Upper lobe of left lung (tissue), 6 donors: ENCODE results near the gene TBRG1. TPM values are rescaled to one million over a fixed set of nuclear protein-coding genes. Genes with fewer than 3 reads are reported as not detected.

ENCODE experiments used
- ATAC-seq, 2 donors: fragments of 200-7000 bp; cut with Tn5 transposase; one replicate each; pipeline ENCODE4 v1.9.1; 2022; ENCODE audit warnings: mild to moderate bottlenecking in 2 of 2, moderate library complexity in 2 of 2; ENCODE audit not compliant: low FRiP score in 2 of 2
- DNase-seq, 2 donors: peaks; one replicate each; pipeline ENCODE4 v3.0.0-alpha.2; 2019 to 2020
- H3K27ac ChIP-seq, 4 donors: fragments of 200-600 bp; sonication (generic); one replicate each; pipeline ENCODE4 v1.5.1; 2016 to 2019
- H3K27me3 ChIP-seq, 4 donors: fragments of 200-600 bp; sonication (generic); one replicate each; pipeline ENCODE4 v1.5.1; 2017 to 2019
- H3K36me3 ChIP-seq, 4 donors: fragments of 200-600 bp; sonication (generic); one replicate each; pipeline ENCODE4 v1.5.1; 2016 to 2019
- H3K4me1 ChIP-seq, 4 donors: fragments of 200-600 bp; sonication (generic); one replicate each; pipeline ENCODE4 v1.5.1; 2018 to 2019
- H3K4me3 ChIP-seq, 4 donors: fragments of 200-600 bp; sonication (generic); one replicate each; pipeline ENCODE4 v1.5.1; 2017 to 2019; ENCODE audit warnings: mild to moderate bottlenecking in 2 of 4, moderate library complexity in 1 of 4
- H3K9me3 ChIP-seq, 4 donors: fragments of 200-600 bp; sonication (generic); one replicate each; pipeline ENCODE4 v1.5.1; 2018 to 2019
- CTCF ChIP-seq, 6 experiments: fragments of 450-650 bp in 4 of 6; fragments of 200-600 bp in 2 of 6; sonication (generic) in 2 of 6; IDR thresholded peaks; one replicate each; pipeline ENCODE4 v1.5.1; 2016 to 2019; ENCODE audit warnings: antibody characterized with exemption in 6 of 6
- EP300 ChIP-seq, 4 donors: sonication (generic); formaldehyde crosslinking; IDR thresholded peaks; one replicate each; pipeline ENCODE4 v1.5.1; 2017; ENCODE audit warnings: antibody characterized with exemption in 4 of 4, control low read depth in 2 of 4
- POLR2A ChIP-seq, 4 donors: fragments of 450-650 bp; IDR thresholded peaks; one replicate each; pipeline ENCODE4 v1.5.1; 2016 to 2017; ENCODE audit warnings: antibody characterized with exemption in 4 of 4, mild to moderate bottlenecking in 2 of 4
- POLR2AphosphoS5 ChIP-seq, 2 donors: sonication (generic); formaldehyde crosslinking; IDR thresholded peaks; one replicate each; pipeline ENCODE4 v1.5.1; 2017; ENCODE audit warnings: antibody characterized with exemption in 2 of 2
- WGBS, 2 donors: methylation state at CpG; one replicate each; pipeline ENCODE4 v1.1.5; 2017 to 2018; 5-methylcytosine and 5-hydroxymethylcytosine counted together
- total RNA-seq, 6 donors: library from RNA; depleted of rRNA in 4 of 6; stranded (reverse); fragments of >200 nt in 4 of 6; gene quantifications; one replicate each; pipeline versions ENCODE4 v1.1.0 to v1.2.1, GENCODE V29; 2016 to 2021
- donor health status: DM: no; HTN: no; CAD: no; lungs with moderate emphysema.
- donor health status: DM: no; HTN: yes; CAD: no; lungs with severe emphysema.

The TBRG1 gene
- total RNA-seq, 6 donors from 2014 or later = 42.3 to 66.6 (median 47.1) TPM

- H3K36me3 ChIP-seq = peaks cover 13 to 65% (median 32%) of the 10 kb centered on the region in 4 donors
- no peaks in the 10 kb centered on the region for H3K4me1 ChIP-seq
- no peak for TF ChIP-seq POLR2A (IDR thresholded peaks at IDR 0.05)
- no peak for TF ChIP-seq POLR2AphosphoS5 (IDR thresholded peaks at IDR 0.05)
- no peak for TF ChIP-seq CTCF (IDR thresholded peaks at IDR 0.05)
- no peak for TF ChIP-seq EP300 (IDR thresholded peaks at IDR 0.05)
- WGBS, 2 donors = 82 to 87% methylated on average over 3 of the region's 3 CpGs
- no peak for ATAC-seq
- no peaks in the 10 kb centered on the region for H3K9me3 ChIP-seq
- H3K27ac ChIP-seq = no peak overlapping the region
- no peak for DNase-seq
- H3K4me3 ChIP-seq = no peak overlapping the region
- no peaks in the 10 kb centered on the region for H3K27me3 ChIP-seq
Measured at GRCh38 chr11:124638500-124638899, 15.8 kb downstream of the TBRG1 start.

DNA sequence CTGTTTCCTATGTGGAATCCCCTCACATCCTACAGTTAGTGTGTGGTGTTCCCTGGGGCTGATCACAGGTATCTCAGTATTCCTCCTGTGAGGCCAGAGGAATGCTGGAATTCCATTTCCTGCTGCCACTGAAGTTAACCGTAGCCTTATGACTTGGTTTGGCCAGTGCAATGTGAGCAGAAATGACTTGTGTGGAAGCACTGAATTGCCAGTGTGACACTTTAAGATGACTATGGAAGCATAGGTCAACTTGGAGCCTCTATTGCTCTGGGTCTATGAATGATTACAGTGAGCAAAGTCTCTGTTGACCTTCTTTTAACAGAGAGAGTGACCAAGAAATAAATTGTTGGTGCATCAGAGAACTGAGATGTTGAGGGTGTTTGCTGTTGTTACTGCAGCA is 16.5 kb downstream of the TBRG1 start:
- no peaks in the 10 kb centered on the region for H3K27me3 ChIP-seq
- DNase-seq = no peak
- no peak overlapping the region for H3K4me3 ChIP-seq
- TF ChIP-seq POLR2A (IDR thresholded peaks at IDR 0.05) (no peak), CTCF (IDR thresholded peaks at IDR 0.05) (no peak), EP300 (IDR thresholded peaks at IDR 0.05) (no peak), POLR2AphosphoS5 (IDR thresholded peaks at IDR 0.05) (no peak)
- no peak overlapping the region for H3K27ac ChIP-seq
- no peak for ATAC-seq
- H3K36me3 ChIP-seq = peaks cover 6 to 58% (median 29%) of the 10 kb centered on the region in 4 donors
- WGBS, 2 donors = 79 to 88% methylated on average over 1 of the region's 1 CpG
- H3K4me1 ChIP-seq = peaks cover 0 to 1% (median 0%) of the 10 kb centered on the region in 4 donors
- no peaks in the 10 kb centered on the region for H3K9me3 ChIP-seq

- 86 to 90% methylated on average over 5 of the region's 5 CpGs for WGBS, 2 donors
- H3K4me1 ChIP-seq = peaks cover 0 to 10% (median 5%) of the 10 kb centered on the region in 4 donors
- H3K27me3 ChIP-seq = no peaks in the 10 kb centered on the region
- no peak overlapping the region for H3K27ac ChIP-seq
- no peaks in the 10 kb centered on the region for H3K9me3 ChIP-seq
- no peak overlapping the region for H3K4me3 ChIP-seq
- TF ChIP-seq POLR2AphosphoS5 (IDR thresholded peaks at IDR 0.05) = no peak
- TF ChIP-seq CTCF (IDR thresholded peaks at IDR 0.05) = no peak
- no peak for TF ChIP-seq EP300 (IDR thresholded peaks at IDR 0.05)
- TF ChIP-seq POLR2A (IDR thresholded peaks at IDR 0.05) = no peak
- DNase-seq (no peak), ATAC-seq (no peak)
- H3K36me3 ChIP-seq = peaks cover 6 to 43% (median 25%) of the 10 kb centered on the region in 4 donors
Measured at GRCh38 chr11:124640666-124641065, 18.0 kb downstream of the TBRG1 start.

GRCh38 chr11:124642628-124643027 is 20.0 kb downstream of the TBRG1 start:
- Histone ChIP-seq H3K27me3 (no peaks in the 10 kb centered on the region), H3K36me3 (peaks cover 0 to 24% (median 11%) of the 10 kb centered on the region in 4 donors), H3K9me3 (no peaks in the 10 kb centered on the region), H3K27ac (no peak overlapping the region), H3K4me3 (no peak overlapping the region), H3K4me1 (peaks cover 0 to 10% (median 5%) of the 10 kb centered on the region in 4 donors)
- ATAC-seq (no peak), DNase-seq (no peak)
- 94 to 95% methylated on average over 2 to 3 of the region's 3 CpGs for WGBS, 2 donors
- TF ChIP-seq CTCF (IDR thresholded peaks at IDR 0.05) (no peak), POLR2AphosphoS5 (IDR thresholded peaks at IDR 0.05) (no peak)

- H3K9me3 ChIP-seq = no peaks in the 10 kb centered on the region
- no peak overlapping the region for H3K4me3 ChIP-seq
- TF ChIP-seq EP300 (IDR thresholded peaks at IDR 0.05) (no peak), POLR2AphosphoS5 (IDR thresholded peaks at IDR 0.05) (no peak), CTCF (IDR thresholded peaks at IDR 0.05) (no peak), POLR2A (IDR thresholded peaks at IDR 0.05) (no peak)
- H3K4me1 ChIP-seq = peaks cover 0 to 10% (median 5%) of the 10 kb centered on the region in 4 donors
- ATAC-seq (no peak), DNase-seq (no peak)
- H3K36me3 ChIP-seq = peaks cover 0 to 19% (median 9%) of the 10 kb centered on the region in 4 donors
- 82 to 86% methylated on average over 10 of the region's 10 CpGs for WGBS, 2 donors
- no peak overlapping the region for H3K27ac ChIP-seq
- H3K27me3 ChIP-seq = no peaks in the 10 kb centered on the region
Measured at GRCh38 chr11:124643042-124643604, 20.5 kb downstream of the TBRG1 start.
